Colon (tissue), 2 donors: ENCODE results near the gene SNRNP27.
"Not testable (repeated sequence)": the region's sequence is repeated elsewhere in the genome, so short reads cannot be mapped to it uniquely, and the experiment has no call there.

Source experiments
- FAIRE-seq: peaks from 2 replicates; lab custom pipeline; 2012; peaks lifted over from hg19 to GRCh38; lab: Jason Lieb, UNC
- donor health status: control.
- donor health status: control.

SNRNP27 gene, protein sequence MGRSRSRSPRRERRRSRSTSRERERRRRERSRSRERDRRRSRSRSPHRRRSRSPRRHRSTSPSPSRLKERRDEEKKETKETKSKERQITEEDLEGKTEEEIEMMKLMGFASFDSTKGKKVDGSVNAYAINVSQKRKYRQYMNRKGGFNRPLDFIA

DNA sequence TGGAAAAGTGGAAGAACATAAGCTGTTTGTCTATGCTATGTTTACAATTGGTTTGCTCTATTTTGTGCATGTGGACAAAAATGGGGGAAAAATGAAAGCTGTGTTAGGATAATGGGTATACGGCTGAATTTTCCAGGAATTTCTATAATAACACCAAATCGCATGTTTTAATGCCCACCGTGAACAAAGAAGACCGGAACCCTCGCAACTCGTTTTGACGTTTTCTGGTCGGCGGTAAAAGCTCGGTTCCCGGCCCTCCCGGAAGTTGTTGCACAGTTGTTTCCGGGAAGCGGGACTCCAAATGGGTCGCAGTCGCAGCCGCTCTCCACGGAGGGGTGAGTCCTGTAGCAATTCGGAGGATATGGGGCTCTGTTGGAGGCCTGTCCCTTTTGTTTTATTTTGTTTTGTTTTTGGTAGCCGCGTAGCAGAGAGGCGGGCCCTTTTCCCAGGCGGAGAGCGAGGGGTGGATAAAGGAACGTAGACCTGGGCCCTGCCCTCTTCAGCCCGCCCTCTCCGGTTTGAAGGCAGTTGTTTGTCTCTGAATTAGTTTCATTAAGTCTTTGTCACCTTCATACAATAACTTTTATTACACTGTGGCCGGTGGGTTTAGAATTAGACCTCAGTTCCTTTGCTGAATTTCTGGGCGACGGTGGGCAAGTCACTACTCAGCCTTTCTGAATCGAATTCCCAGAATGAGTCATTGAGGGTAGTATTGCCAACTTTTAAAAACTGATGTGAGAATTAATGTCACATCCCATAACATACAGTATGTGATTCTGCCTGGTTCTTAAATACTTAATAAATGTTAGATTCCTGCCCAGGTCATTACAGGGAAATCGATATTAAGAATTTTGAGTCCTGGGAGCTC is at the start of gene SNRNP27:
SNRNP27 (plus strand) TSS at position 273 of the 868 bp plus-strand sequence; CDS start at position 302, 29 bp downstream.
- FAIRE-seq: no peak

DNA sequence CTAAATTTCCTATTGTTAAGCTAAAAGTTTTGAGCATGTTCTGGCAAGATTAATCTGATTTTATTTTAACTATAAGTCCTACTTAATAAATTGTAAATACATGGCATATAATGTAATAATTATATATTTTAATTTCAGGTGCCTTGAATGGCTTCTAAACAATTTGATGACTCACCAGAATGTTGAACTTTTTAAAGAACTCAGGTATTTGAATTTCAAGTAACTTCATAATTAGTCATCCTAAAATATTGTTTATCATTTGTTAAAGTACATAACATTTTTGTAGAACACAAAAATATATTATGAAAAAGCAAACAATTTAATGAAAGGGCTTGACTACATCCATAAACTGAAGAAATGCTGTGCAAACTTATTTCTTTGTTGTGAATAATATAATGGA is 49.8 kb upstream of the SNRNP27 start:
- FAIRE-seq: peak; percentile 61

DNA sequence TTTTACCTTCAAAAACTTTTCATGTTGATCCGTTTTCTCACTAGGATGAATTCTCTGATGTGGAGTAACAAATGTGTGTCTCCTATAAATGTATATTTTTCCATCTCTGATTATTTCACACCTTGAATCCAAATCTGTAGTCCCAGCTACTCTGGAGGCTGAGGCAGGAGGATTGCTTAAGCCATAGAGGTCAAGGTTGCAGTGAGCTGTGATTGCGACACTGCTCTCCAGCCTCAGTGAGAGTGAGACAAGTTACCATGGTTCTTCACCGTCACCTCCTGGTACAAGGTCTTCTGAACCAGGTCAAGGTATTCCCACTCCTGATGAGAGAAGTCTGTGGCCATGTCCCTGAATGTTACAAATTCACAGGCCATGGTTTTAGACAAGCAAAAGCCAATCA is 49.2 kb upstream of the SNRNP27 start:
- no peak for FAIRE-seq

DNA sequence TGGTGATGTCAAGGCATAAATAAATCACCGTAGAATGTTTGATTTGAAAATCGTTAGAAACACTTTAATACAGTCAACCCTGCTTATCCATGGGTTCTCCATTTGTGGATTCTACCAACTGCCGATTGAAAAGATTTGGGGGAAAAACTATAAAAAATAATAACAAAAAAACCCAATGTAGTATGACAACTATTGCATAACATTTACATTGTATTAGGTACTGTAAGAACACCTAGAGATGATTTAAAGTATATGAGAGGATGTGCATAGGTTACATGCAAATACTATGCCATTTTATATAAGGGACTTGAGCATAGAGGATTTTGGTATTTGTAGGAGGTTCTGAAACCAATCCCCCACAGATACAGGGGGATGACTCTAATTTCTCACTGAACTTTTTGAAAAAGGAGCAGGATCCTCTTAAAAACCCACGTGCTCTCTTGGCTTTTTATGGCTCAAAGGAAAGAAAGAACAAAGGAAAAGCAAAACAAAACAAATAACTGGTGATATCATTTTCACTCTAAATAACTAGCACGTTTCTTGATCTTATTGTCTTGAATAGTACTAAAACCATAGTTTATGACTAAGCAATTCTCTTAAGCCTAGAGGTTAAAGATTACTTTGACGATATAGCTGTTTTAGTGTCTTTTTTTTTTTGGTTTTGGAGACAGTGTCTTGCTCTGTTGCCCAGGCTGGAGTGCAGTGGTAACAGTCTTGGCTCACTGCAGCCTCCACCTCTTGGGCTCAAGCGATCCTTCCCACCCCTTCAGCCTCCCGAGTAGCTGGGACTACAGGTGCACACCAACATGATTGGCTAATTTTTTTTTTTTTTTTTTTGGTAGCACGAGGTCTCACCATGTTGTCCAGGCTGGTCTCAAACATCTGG is 47.3 kb upstream of the SNRNP27 start:
- FAIRE-seq: no peak

DNA sequence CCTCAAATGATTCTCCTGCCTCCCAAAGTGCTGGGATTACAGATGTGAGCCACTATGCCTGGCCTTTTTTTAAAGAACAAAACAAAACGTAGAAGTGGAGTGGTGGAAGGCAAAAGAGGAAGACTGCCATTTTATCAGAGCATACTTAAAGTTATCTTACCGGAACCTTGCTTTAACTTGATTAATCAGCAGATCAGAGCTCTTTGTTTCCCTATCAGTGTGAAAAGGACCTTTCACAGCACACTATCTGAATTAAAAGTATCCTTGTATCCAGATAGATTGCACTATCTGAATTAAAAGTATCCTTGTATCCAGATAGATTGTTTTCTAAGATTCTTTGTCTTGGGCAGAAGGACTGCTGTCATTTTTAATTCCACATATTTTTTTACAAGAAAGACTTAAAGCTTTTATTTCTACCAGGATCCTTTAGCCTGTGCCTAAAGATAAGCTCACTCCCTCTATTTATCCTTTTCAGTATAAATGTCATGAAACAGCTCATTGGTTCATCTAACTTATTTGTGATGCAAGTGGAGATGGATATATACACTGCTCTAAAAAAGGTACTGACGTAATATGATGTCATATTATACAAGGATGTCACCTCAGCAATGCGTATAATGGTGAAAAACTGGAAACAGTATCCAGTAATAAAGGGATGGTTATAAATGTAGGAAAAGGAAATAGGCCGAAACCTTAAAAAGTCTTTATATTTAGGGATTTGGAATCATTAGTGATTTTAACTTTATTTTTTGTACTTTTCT is 46.5 kb upstream of the SNRNP27 start:
- no peak for FAIRE-seq

DNA sequence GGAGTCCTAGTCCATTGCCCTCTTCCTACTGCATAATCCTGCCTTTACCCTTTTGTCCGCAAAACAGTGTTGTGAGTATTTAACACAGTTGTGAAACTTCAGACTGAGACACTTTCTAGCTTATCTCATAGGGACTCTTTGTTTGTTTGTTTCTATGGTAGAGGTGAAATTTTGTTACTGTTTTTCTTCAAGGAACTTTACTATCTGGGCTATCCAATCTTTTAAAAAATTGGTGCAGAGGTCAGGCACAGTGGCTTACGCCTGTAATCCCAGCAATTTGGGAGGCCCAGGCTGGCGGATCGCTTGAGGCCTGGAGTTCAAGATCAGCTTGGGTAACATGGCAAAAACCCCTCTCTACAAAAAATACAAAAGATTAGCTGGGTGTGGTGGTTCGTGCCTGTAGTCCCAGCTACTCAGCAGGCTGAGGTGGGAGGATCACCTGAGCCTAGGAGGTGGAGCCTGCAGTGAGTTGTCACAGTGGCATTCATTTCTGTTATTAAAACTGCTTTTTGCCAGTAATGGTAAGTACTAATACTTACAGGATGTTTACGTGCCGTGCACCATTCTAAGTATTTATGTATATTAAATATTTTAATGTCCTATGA is 45.5 kb upstream of the SNRNP27 start:
- no peak for FAIRE-seq

DNA sequence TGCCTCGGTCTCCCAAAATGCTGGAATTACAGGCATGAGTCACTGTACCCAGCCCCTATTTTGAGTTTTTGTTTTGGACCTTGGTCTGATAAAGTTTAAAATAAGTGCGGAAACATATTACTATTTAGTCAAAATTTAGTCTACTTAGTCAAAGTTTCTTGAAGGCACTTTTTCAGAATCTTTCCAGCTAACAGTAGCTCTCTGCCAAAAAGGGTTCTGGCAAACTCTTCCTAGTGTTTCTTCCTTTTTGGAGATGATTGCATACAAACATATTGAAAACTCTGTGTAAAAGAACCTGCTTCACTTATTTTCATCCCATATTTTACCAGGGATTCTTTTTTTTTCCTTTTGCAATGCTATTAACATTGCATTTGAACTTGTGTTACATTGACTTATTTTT is 35.5 kb upstream of the SNRNP27 start:
- no peak for FAIRE-seq

DNA sequence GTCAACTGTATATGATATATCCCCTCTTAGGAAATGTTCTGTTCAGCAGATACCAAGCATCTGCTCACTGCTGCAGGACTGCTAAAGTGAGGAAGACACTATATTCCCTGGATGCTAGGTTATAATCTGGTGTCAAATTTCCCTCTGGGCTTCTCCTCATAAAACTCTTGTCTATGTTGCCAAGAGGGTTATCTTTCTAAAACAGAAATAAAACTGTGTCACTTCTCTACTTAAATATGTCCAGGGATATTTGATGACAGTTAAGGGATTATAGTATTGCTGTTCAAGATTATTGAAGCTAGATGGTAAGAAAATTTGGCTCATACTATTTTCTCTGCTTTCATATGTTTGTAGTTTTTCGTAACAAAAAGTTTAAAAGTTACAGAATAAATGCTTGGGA is 30.5 kb upstream of the SNRNP27 start:
- no peak for FAIRE-seq

DNA sequence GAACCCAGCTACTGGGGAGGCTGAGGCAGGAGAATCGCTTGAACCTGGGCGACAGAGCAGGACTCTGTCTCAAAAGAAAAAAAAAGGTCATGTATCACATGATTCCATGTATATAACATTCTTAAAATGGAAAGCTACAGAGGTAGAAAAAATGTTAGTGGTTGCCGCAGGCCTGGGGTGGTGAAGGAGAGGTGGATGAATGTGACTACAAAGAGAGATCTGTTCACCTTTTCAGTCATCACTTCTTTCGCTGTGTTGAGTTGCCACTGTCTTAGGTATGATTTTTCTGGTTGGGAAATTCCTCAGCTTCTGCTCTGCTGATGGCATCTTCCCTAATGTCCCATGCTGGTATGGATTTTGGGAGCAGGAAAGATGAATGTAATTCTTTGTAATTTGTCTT is 5.3 kb upstream of the SNRNP27 start:
- FAIRE-seq: no peak

DNA sequence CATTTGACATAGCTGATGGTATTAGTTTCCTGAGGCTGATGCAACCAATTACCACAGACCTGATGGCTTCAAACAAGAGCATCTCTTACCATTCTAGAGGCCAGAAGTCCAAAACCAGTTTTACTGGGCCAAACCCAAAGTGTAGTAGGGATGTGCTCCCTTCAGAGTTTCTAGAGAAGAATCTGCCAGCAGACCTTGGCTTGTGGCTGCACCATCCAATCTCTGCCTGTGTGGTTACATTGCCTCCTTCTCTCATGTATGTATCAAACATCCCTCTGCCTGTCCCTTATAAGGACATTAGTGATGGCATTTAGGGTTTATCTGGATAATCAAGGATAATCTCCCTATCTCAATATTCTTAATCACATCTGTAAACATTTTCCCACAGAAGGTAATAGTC is 4.5 kb upstream of the SNRNP27 start:
- no peak for FAIRE-seq

DNA sequence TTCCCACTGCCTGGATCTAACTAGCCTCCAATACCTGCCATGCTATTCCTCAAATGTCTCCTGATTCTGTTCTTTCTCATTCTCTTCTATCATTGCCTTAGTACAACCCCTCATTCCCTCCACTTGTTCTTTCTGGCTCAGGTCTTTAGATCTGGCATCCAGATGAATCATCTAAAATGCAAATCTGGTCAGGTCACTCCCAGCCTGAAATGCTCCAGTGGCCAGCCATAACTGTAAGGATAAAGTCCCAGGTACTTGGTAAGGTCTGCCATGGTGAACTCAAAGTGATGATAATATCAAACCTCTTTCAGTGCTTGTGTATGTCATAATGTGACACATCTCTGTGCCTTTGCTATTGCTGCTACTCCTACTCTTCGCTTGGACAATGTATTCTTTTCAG is 2.9 kb upstream of the SNRNP27 start:
- no peak for FAIRE-seq

DNA sequence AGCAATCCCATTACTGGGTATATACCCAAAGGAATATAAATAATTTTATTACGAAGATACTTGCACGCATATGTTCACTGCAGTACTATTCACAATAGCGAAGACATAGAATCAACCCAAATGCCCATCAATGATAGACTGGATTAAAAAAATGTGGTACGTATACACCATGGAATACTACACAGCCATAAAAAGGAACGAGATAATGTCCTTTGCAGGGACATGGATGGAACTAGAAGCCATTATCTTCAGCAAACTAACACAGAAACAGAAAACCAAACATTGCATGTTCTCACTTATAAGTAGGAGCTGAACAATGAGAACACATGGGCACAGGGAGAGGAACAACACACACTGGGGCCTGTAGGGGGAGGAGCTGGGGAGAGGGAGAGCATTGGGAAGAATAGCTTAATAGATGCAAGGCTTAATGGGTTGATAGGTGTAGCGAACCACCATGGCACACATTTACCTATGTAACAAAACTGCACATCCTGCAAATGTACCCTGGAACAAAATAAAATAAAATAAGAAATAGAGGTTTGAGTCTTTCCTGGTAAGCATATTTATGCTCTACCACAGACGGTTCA is 825 bp upstream of the SNRNP27 start:
- not testable (repeated sequence) for FAIRE-seq

DNA sequence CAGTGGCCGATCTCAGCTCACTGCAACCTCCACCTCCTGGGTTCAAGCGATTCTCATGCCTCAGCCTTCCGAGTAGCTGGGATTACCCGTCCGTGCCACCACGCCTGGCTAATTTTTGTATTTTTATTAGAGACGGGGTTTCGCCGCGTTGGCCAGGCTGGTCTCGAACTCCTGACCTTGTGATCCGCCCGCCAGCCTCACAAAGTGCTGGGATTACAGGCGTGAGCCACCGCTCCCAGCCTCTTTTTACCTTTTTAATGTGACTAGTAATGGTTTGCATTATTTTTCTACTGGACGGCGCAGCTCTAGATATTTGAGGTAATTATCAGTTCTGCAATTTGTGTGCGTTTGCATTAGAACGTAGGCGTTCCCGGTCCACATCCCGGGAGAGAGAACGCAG is 981 bp downstream of the SNRNP27 start:
- FAIRE-seq: not testable (repeated sequence)

DNA sequence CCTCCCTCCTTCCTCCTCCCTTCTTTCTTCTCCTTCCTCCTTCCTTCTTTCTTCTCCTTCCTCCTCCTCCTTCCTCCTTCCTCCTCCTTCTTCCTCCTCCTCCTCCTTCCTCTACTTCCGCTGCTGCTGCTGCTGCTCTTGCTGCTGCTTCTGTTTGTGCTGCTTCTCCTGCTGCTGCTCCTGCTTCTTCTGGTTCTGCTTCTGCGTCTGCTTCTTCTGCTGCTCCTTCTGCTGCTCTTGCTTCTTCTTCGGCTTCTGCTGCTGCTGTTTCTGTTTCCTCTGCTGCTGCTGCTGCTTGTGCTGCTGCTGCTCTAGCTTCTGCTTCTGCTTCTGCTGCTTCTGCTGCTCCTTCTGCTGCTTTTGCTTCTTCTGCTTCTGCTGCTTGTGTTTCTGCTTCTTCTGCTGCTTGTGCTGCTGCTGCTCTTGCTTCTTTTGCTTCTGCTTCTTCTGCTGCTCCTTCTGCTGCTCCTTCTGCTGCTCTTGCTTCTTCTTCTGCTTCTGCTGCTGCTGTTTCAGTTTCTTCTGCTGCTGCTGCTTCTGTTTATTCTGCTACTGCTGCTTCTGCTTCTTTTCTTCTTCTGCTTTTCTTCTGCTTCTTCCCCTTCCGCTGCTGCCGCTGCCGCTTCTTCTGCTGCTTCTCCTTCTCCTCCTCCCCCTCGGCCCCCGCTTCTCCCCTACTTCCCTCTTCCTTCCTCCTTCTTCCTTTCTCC is 8.6 kb downstream of the SNRNP27 start:
- FAIRE-seq: no peak

DNA sequence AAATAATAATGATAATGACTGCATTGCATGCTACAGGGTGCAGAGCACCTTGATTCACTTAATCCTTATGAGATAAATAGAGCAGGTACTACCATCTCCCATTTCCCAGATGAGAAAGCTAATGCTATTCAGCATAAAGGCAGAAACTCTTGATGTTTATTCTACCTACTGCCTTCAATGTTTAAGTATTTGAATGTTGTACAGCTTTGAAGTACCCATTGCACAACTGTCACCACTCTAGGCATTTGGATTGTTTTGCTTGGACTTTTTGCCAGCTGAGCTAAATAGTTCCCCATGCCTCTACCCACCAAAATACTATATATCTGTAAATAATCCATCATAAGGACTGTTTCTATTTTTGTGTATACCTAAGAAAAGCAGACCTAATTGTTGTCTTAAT is 13.5 kb downstream of the SNRNP27 start:
- no peak for FAIRE-seq

DNA sequence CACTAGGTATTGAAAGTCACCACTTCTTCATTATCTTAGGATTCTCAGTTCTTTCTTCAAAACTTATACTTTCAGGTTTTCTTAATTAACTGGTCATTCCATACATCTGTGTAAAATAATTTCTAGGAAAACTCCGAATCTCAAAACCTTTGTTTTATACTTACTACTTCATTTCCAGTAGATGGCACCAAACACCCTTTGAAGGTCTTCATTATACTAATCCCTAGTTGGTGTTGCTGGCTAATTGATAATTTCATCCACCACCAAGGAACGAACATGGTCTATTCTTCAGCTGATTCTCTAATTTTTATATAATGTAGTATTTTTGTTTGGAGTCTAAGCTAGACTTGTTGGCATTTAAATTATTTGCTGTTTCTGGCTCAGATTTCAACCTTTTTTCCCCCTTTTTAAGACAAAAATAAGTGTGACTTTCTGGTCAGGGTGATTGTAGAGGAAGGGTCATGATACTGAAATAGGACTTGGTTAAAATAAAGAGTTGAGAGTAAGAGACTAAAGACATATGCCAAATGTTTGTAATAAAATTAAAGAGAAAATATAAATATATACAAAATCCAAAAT is 18.3 kb downstream of the SNRNP27 start:
- FAIRE-seq: peak; percentile 87

DNA sequence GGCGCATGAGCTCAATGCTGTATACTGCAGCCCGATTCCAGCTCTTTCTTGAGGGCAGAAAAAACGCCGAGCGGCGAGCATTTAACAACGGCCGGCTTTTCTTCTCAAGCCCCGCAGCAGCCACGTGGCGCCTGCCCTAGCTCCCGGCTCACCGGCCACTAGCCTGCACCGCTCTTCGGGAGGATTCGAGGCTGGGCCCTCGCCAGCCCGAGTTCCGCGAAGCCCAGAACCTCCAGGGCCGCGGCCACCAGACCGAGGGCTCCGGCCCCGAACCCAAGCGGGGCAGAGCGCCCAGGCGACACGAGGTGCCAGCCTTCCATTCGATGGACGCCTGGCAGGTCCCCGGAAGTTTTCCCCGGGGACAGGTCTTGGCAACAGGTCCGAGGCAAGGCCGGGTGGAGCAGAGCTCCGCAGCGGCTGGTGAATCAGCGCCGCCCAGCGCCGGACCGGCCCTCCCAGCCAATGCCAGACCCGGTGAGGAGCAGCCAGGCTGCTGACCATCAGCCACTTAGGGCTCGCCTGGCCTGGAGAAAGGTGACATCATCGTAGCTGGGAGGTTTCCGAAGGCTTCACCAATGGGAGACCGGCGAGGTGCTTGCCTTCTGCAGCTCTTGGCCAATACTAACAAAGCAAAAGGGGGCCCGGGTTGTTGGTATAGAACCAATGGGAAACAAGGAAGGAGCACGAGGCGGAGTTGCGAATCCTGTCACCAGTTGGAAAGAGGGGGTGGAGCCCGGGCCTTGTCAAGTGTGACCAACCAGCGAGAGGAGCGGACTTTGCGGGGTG is 20.6 kb downstream of the SNRNP27 start:
- peak; percentile 98 for FAIRE-seq

DNA sequence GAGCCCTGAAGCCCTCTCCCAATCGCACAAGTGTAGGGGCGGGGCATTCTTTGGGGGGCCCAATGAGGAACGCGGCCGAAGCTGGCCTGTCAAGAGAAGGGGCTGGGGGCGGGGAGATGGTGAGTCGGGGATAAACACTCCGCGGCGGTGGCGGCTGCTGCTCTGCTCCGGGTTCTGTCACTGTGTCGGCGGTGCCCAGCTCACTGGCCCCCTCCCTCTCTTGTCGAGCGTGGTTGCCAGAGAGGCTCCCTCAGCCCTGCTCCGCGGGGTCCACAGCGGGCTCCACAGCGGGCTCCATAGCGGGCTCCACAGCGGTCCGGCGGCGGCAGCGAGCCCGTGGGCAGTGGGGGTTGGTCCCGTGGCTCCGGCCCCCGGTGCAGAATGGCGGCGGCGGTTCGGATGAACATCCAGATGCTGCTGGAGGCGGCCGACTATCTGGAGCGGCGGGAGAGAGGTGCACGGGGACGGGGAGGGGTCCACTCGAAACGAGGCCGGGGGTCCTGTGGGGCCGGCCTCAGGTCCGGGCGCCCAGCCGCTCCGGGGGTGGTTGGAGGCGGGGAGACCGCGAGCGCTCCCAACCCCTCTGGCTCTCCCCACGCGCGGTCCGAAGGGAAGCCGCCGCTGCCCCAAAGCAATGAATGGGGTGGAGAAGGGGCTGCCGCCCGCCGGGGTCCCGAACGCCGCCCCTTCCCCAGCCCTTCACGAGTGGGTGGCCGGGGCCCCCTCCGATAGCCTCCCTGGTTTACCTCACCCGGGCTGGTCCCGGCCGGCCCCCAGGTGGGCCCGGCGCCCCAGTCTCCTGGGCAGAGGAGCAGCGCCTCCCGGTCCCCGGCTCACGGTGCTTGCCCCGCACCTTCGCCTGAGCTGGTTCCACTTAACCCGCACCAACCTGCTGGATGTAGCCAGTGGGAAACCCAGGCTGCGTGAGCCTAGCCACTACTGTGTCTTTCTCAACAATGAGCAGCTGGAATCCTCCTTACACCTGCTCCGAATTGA is 21.5 kb downstream of the SNRNP27 start, which contains the start of gene MXD1:
MXD1 (plus strand) TSS at position 160 of the 996 bp plus-strand sequence; CDS start at position 382, 222 bp downstream.
- no peak for FAIRE-seq
